HCT116 (cell line): ENCODE data around the gene PRCP. TPM values are rescaled to one million over a fixed set of nuclear protein-coding genes. Genes with fewer than 3 reads are reported as not detected.

Source experiments
- ATAC-seq: fragments of 200-7000 bp; cut with Tn5 transposase; 2 replicates; pipeline ENCODE4 v1.9.1; 2020; ENCODE audit warnings: mild to moderate bottlenecking, moderate library complexity
- BruUV-seq: library from RNA; stranded (reverse); fragments of 400-500 nt; replicated peaks from 2 replicates; lab custom pipeline; 2021; lab: Mats Ljungman, UMichigan
- CTCF ChIA-PET: fragments of 300-600 bp; sonication (Branson Sonifier 250); formaldehyde crosslinking; loops from one replicate; lab custom pipeline; 2021; ENCODE audit warnings: antibody characterized with exemption; lab: Charles Lee
- POLR2A ChIA-PET: fragments of 300-600, 350-600 bp; sonication (Branson Sonifier 250); formaldehyde crosslinking; loops from one replicate; lab custom pipeline; 2021; ENCODE audit warnings: antibody characterized with exemption; lab: Charles Lee
- RAD21 ChIA-PET, 2 experiments: fragments of 300-600 bp; sonication (Branson Sonifier 250); formaldehyde crosslinking; loops; one replicate each; lab custom pipeline; 2023; ENCODE audit warnings: low total read pairs in 2 of 2; ENCODE audit not compliant: uncharacterized antibody in 2 of 2, unreplicated experiment in 2 of 2, low non-redundant PET in 1 of 2; lab: Charles Lee
- DNase-seq: peaks from one replicate; pipeline ENCODE4 v3.0.0-alpha.2; 2010; ENCODE audit warnings: low read depth, low spot score
- H2AFZ ChIP-seq: fragments of 200-600 bp; shearing (Covaris generic), sonication (generic); 2 replicates; pipeline ENCODE4 v1.6.1; 2017; ENCODE audit warnings: low read depth, mixed run types, mixed read lengths, antibody characterized with exemption, low read length; ENCODE audit not compliant: poor library complexity, severe bottlenecking
- H3K27ac ChIP-seq: 2 replicates; pipeline ENCODE4 v1.5.1; 2012; ENCODE audit warnings: low read depth, low read length
- H3K27me3 ChIP-seq: fragments of 200-600 bp; sonication (generic); 2 replicates; pipeline ENCODE4 v1.6.1; 2016; ENCODE audit warnings: mixed run types, low read length, mixed read lengths; ENCODE audit not compliant: insufficient read depth
- H3K36me3 ChIP-seq, 2 experiments: fragments of 200-500 bp in 1 of 2; fragments of 200-600 bp in 1 of 2; sonication (Bioruptor generic) in 1 of 2; sonication (generic) in 1 of 2; 2 replicates each; pipeline versions ENCODE4 v1.5.1 to v1.6.1; 2014 to 2016; ENCODE audit warnings: low read length in 2 of 2, inconsistent platforms in 1 of 2, mixed read lengths in 1 of 2, mixed run types in 1 of 2; ENCODE audit not compliant: insufficient read depth in 2 of 2, control insufficient read depth in 1 of 2
- H3K4me1 ChIP-seq, 2 experiments: fragments of 200-600 bp in 1 of 2; sonication (generic) in 1 of 2; 2 replicates each; pipeline versions ENCODE4 v1.5.1 to v1.6.1; 2012 to 2017; ENCODE audit warnings: low read length in 2 of 2, inconsistent platforms in 1 of 2, mild to moderate bottlenecking in 1 of 2, mixed read lengths in 1 of 2, mixed run types in 1 of 2, moderate library complexity in 1 of 2; ENCODE audit not compliant: insufficient read depth in 2 of 2, control insufficient read depth in 1 of 2
- H3K4me2 ChIP-seq: fragments of 200-600 bp; sonication (generic); 2 replicates; pipeline ENCODE4 v1.6.1; 2017; ENCODE audit warnings: mixed run types, low read length, mixed read lengths
- H3K4me3 ChIP-seq, 2 experiments: fragments of 200-600 bp in 1 of 2; sonication (generic) in 1 of 2; replicated peaks in 1 of 2; 2 replicates each; pipeline ENCODE4 v1.5.1; 2011 to 2016; ENCODE audit warnings: low read length in 2 of 2, control low read depth in 1 of 2, low read depth in 1 of 2, mild to moderate bottlenecking in 1 of 2, mixed read lengths in 1 of 2, mixed run types in 1 of 2
- H3K79me2 ChIP-seq: fragments of 200-600 bp; sonication (generic); 2 replicates; pipeline ENCODE4 v1.6.1; 2017; ENCODE audit warnings: mild to moderate bottlenecking, mixed run types, low read length, moderate library complexity, mixed read lengths; ENCODE audit not compliant: insufficient read depth
- H3K9ac ChIP-seq: fragments of 200-600 bp; sonication (generic); 2 replicates; pipeline ENCODE4 v1.6.1; 2016; ENCODE audit warnings: low read length, mixed read lengths
- H3K9me2 ChIP-seq: fragments of 200-600 bp; sonication (generic), shearing (Covaris generic); 2 replicates; pipeline ENCODE4 v1.6.1; 2017; ENCODE audit warnings: mixed run types, mild to moderate bottlenecking, moderate library complexity; ENCODE audit not compliant: insufficient read depth
- H3K9me3 ChIP-seq, 2 experiments: fragments of 200-500 bp in 1 of 2; fragments of 200-600 bp in 1 of 2; sonication (Bioruptor generic) in 1 of 2; sonication (generic) in 1 of 2; 2 replicates each; pipeline ENCODE4 v1.6.1; 2014 to 2017; ENCODE audit warnings: low read length in 2 of 2, mixed read lengths in 2 of 2, inconsistent platforms in 1 of 2, low read depth in 1 of 2, mild to moderate bottlenecking in 1 of 2, mixed run types in 1 of 2, moderate library complexity in 1 of 2; ENCODE audit not compliant: control insufficient read depth in 1 of 2, insufficient read depth in 1 of 2
- H4K20me1 ChIP-seq: fragments of 200-600 bp; sonication (generic), shearing (Covaris generic); 2 replicates; pipeline ENCODE4 v1.6.1; 2017; ENCODE audit warnings: mixed run types, mild to moderate bottlenecking, moderate library complexity; ENCODE audit not compliant: insufficient read depth
- CEBPB ChIP-seq: IDR thresholded peaks from 2 replicates; pipeline ENCODE4 v1.6.1; 2012; ENCODE audit warnings: low read depth
- EZH2phosphoT487 ChIP-seq: fragments of 200-600 bp; IDR thresholded peaks from 2 replicates; pipeline ENCODE4 v1.6.1; 2018; ENCODE audit warnings: antibody characterized with exemption, borderline replicate concordance
- JUND ChIP-seq: IDR thresholded peaks from 2 replicates; pipeline ENCODE4 v1.6.1; 2012
- RAD21 ChIP-seq: IDR thresholded peaks from 2 replicates; pipeline ENCODE4 v1.6.1; 2012; ENCODE audit warnings: low read depth, mild to moderate bottlenecking
- SIN3A ChIP-seq: IDR thresholded peaks from 2 replicates; pipeline ENCODE4 v1.6.1; 2012; ENCODE audit warnings: low read depth
- TCF7L2 ChIP-seq: IDR thresholded peaks from 2 replicates; pipeline ENCODE4 v1.7.0; 2011; ENCODE audit warnings: borderline replicate concordance, inconsistent platforms; ENCODE audit not compliant: insufficient read depth, insufficient read length; ENCODE audit errors: extremely low read depth
- YY1 ChIP-seq: IDR thresholded peaks from 2 replicates; pipeline ENCODE4 v1.6.1; 2011; ENCODE audit warnings: low read length, low read depth, moderate library complexity, mild to moderate bottlenecking; ENCODE audit not compliant: insufficient replicate concordance; ENCODE audit errors: extremely low read depth
- ZFX ChIP-seq: fragments of 450-650 bp; IDR thresholded peaks from 2 replicates; pipeline ENCODE4 v1.6.1; 2017
- intact Hi-C: fragments of 100-400 bp; cut with micrococcal nuclease; formaldehyde crosslinking; loops from 2 replicates; pipeline ENCODE4 v1.10.0; 2022
- total RNA-seq: library from RNA; stranded (reverse); gene quantifications from one replicate; pipeline ENCODE4 v1.2.1, GENCODE V29; 2021; ENCODE audit not compliant: unreplicated experiment
- TF ChIP-seq, protein P1 (sequence below): IDR thresholded peaks from 2 replicates; pipeline ENCODE4 v1.6.1; 2012; ENCODE audit warnings: low read depth
- TF ChIP-seq, protein P2 (sequence below), 3 experiments: fragments of 200-600 bp in 1 of 3; sonication (generic) in 1 of 3; IDR thresholded peaks in 2 of 3; conservative IDR thresholded peaks in 1 of 3; 2 replicates each; pipeline ENCODE4 v1.5.1; 2012 to 2017; ENCODE audit warnings: low read depth in 2 of 3, low read length in 2 of 3, antibody characterized with exemption in 1 of 3, borderline replicate concordance in 1 of 3, control low read depth in 1 of 3, mild to moderate bottlenecking in 1 of 3, mixed read lengths in 1 of 3, mixed run types in 1 of 3, moderate library complexity in 1 of 3; ENCODE audit not compliant: insufficient read depth in 1 of 3
- TF ChIP-seq, protein P3 (sequence below): IDR thresholded peaks from 2 replicates; pipeline ENCODE4 v1.6.1; 2012

Gene PRCP
- total RNA-seq, 1 experiment from 2014 or later, result 50.0 TPM

DNA sequence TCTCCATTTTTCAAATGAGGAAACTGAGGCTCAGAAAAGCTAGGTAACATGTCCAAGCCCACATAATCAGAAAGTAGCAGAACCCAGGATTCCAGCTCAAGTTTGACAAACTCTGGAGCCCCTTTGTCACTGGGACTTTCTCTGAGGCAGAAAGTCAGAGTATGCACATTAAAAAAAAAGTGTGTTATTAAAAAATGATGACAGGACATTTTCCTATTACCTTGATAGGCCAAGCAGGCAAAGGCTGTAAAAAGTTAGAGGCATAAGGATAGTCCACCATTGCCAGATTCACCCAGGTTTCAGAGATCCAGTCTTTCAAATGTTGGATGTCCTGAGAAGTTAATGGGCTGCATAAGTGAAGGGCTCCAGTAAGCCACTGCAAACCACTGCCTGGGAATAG is 51.4 kb downstream of the PRCP start:
- no peaks in the 10 kb centered on the region for H3K27me3 ChIP-seq
- H3K4me2 ChIP-seq, result no peak overlapping the region
- POLR2A ChIA-PET, result no interaction called here
- no peaks in the 10 kb centered on the region for H3K9me3 ChIP-seq
- H3K9me2 ChIP-seq, result no peaks in the 10 kb centered on the region
- no peaks in the 10 kb centered on the region for H3K36me3 ChIP-seq
- no TSS peak for BruUV-seq
- DNase-seq, result no peak
- no peak overlapping the region for H3K27ac ChIP-seq
- H3K79me2 ChIP-seq, result no peaks in the 10 kb centered on the region
- CTCF ChIA-PET, result no interaction called here
- H3K4me3 ChIP-seq, result no peak overlapping the region
- no peaks in the 10 kb centered on the region for H3K4me1 ChIP-seq
- RAD21 ChIA-PET, result no interaction called here
- TF ChIP-seq JUND (no peak), YY1 (no peak), EZH2phosphoT487 (no peak), SIN3A (no peak), ZFX (no peak), TCF7L2 (no peak), CEBPB (no peak), RAD21 (no peak)
- TF ChIP-seq, protein P1, sequence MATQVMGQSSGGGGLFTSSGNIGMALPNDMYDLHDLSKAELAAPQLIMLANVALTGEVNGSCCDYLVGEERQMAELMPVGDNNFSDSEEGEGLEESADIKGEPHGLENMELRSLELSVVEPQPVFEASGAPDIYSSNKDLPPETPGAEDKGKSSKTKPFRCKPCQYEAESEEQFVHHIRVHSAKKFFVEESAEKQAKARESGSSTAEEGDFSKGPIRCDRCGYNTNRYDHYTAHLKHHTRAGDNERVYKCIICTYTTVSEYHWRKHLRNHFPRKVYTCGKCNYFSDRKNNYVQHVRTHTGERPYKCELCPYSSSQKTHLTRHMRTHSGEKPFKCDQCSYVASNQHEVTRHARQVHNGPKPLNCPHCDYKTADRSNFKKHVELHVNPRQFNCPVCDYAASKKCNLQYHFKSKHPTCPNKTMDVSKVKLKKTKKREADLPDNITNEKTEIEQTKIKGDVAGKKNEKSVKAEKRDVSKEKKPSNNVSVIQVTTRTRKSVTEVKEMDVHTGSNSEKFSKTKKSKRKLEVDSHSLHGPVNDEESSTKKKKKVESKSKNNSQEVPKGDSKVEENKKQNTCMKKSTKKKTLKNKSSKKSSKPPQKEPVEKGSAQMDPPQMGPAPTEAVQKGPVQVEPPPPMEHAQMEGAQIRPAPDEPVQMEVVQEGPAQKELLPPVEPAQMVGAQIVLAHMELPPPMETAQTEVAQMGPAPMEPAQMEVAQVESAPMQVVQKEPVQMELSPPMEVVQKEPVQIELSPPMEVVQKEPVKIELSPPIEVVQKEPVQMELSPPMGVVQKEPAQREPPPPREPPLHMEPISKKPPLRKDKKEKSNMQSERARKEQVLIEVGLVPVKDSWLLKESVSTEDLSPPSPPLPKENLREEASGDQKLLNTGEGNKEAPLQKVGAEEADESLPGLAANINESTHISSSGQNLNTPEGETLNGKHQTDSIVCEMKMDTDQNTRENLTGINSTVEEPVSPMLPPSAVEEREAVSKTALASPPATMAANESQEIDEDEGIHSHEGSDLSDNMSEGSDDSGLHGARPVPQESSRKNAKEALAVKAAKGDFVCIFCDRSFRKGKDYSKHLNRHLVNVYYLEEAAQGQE, result no peak
- TF ChIP-seq, protein P2, sequence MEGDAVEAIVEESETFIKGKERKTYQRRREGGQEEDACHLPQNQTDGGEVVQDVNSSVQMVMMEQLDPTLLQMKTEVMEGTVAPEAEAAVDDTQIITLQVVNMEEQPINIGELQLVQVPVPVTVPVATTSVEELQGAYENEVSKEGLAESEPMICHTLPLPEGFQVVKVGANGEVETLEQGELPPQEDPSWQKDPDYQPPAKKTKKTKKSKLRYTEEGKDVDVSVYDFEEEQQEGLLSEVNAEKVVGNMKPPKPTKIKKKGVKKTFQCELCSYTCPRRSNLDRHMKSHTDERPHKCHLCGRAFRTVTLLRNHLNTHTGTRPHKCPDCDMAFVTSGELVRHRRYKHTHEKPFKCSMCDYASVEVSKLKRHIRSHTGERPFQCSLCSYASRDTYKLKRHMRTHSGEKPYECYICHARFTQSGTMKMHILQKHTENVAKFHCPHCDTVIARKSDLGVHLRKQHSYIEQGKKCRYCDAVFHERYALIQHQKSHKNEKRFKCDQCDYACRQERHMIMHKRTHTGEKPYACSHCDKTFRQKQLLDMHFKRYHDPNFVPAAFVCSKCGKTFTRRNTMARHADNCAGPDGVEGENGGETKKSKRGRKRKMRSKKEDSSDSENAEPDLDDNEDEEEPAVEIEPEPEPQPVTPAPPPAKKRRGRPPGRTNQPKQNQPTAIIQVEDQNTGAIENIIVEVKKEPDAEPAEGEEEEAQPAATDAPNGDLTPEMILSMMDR (IDR thresholded peaks at IDR 0.05 in 2 of 3, conservative IDR thresholded peaks at IDR 0.05 in 1 of 3; ENCODE audit: borderline replicate concordance in 1 of 3, insufficient read depth in 1 of 3, low read depth in 2 of 3, low read length in 2 of 3), result no peak
- TF ChIP-seq, protein P3, sequence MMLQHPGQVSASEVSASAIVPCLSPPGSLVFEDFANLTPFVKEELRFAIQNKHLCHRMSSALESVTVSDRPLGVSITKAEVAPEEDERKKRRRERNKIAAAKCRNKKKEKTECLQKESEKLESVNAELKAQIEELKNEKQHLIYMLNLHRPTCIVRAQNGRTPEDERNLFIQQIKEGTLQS, result no peak
- no peak overlapping the region for H2AFZ ChIP-seq
- no peak overlapping the region for H3K9ac ChIP-seq
- ATAC-seq, result no peak
- no peaks in the 10 kb centered on the region for H4K20me1 ChIP-seq
- intact Hi-C loops, result no loop called here
